Mesenchymal stem cell (in vitro differentiated cells and primary cell): ENCODE measurements around the gene COL8A2.
A peak's percentile ranks its signal among the peaks of the same experiment; 100 is the strongest.

Source experiments
- DNase-seq: peaks from one replicate; pipeline ENCODE4 v3.0.0-alpha.2; 2013
- H2AFZ ChIP-seq: one replicate; pipeline ENCODE4 v1.6.1; 2013; ENCODE audit warnings: low read depth, mild to moderate bottlenecking, control low read depth, inconsistent platforms, low read length, moderate library complexity
- H2AK5ac ChIP-seq: 2 replicates; pipeline ENCODE4 v1.6.1; 2013; ENCODE audit warnings: low read length, moderate library complexity, mild to moderate bottlenecking, inconsistent platforms; ENCODE audit not compliant: severe bottlenecking
- H2BK120ac ChIP-seq: one replicate; pipeline ENCODE4 v1.6.1; 2013; ENCODE audit warnings: low read depth, mild to moderate bottlenecking, inconsistent platforms, low read length, moderate library complexity
- H2BK12ac ChIP-seq, 2 experiments: one replicate each; pipeline ENCODE4 v1.6.1; 2013; ENCODE audit warnings: inconsistent platforms in 2 of 2, low read length in 2 of 2, mild to moderate bottlenecking in 2 of 2, moderate library complexity in 2 of 2, control low read depth in 1 of 2
- H2BK15ac ChIP-seq: one replicate; pipeline ENCODE4 v1.6.1; 2013; ENCODE audit warnings: mild to moderate bottlenecking, low read depth, inconsistent platforms; ENCODE audit not compliant: poor library complexity, severe bottlenecking
- H2BK5ac ChIP-seq: 2 replicates; pipeline ENCODE4 v1.6.1; 2013; ENCODE audit warnings: low read depth, mild to moderate bottlenecking, low read length, control low read depth, inconsistent platforms; ENCODE audit not compliant: poor library complexity, severe bottlenecking
- H3K14ac ChIP-seq, 2 experiments: one replicate each; pipeline ENCODE4 v1.6.1; 2013; ENCODE audit warnings: inconsistent platforms in 2 of 2, low read length in 2 of 2, control low read depth in 1 of 2, mild to moderate bottlenecking in 1 of 2, moderate library complexity in 1 of 2
- H3K18ac ChIP-seq, 2 experiments: one replicate each; pipeline ENCODE4 v1.6.1; 2013; ENCODE audit warnings: inconsistent platforms in 2 of 2, low read length in 2 of 2, control low read depth in 1 of 2, low read depth in 1 of 2, mild to moderate bottlenecking in 1 of 2
- H3K23ac ChIP-seq, 2 experiments: one replicate each; pipeline ENCODE4 v1.6.1; 2013; ENCODE audit warnings: inconsistent platforms in 2 of 2, low read length in 2 of 2, mild to moderate bottlenecking in 2 of 2, moderate library complexity in 2 of 2, control low read depth in 1 of 2
- H3K27ac ChIP-seq: 2 replicates; pipeline ENCODE4 v1.5.1; 2013; ENCODE audit warnings: mild to moderate bottlenecking, moderate library complexity, low read length, control low read depth, inconsistent platforms; ENCODE audit not compliant: poor library complexity, severe bottlenecking
- H3K27me3 ChIP-seq, 2 experiments: 2 replicates each; pipeline versions ENCODE4 v1.6.1 to v1.7.0; 2013; ENCODE audit warnings: low read length in 2 of 2, mild to moderate bottlenecking in 2 of 2, moderate library complexity in 2 of 2, control low read depth in 1 of 2, inconsistent platforms in 1 of 2; ENCODE audit not compliant: control insufficient read depth in 1 of 2, insufficient read depth in 1 of 2
- H3K36me3 ChIP-seq, 2 experiments: 2 replicates each; pipeline versions ENCODE4 v1.6.1 to v1.7.0; 2013; ENCODE audit warnings: low read length in 2 of 2, control low read depth in 1 of 2, inconsistent platforms in 1 of 2, low read depth in 1 of 2, mild to moderate bottlenecking in 1 of 2; ENCODE audit not compliant: insufficient read depth in 2 of 2, control insufficient read depth in 1 of 2
- H3K4ac ChIP-seq, 2 experiments: one replicate each; pipeline ENCODE4 v1.6.1; 2013; ENCODE audit warnings: inconsistent platforms in 2 of 2, low read length in 2 of 2, mild to moderate bottlenecking in 2 of 2, moderate library complexity in 2 of 2, control low read depth in 1 of 2, low read depth in 1 of 2
- H3K4me1 ChIP-seq: 2 replicates; pipeline ENCODE4 v1.6.1; 2013; ENCODE audit warnings: low read depth, low read length, control low read depth; ENCODE audit not compliant: control insufficient read depth, insufficient read depth
- H3K4me2 ChIP-seq: 2 replicates; pipeline ENCODE4 v1.6.1; 2013; ENCODE audit warnings: low read length, mild to moderate bottlenecking, inconsistent platforms; ENCODE audit not compliant: poor library complexity, severe bottlenecking
- H3K4me3 ChIP-seq, 2 experiments: 2 replicates each; pipeline versions ENCODE4 v1.5.1 to v1.7.0; 2013; ENCODE audit warnings: low read length in 2 of 2, mild to moderate bottlenecking in 2 of 2, control low read depth in 1 of 2, low read depth in 1 of 2; ENCODE audit not compliant: insufficient read depth in 1 of 2
- H3K79me1 ChIP-seq: replicated peaks from 2 replicates; pipeline ENCODE4 v1.6.1; 2013; ENCODE audit warnings: mild to moderate bottlenecking, control low read depth, low read length, inconsistent platforms; ENCODE audit not compliant: poor library complexity, severe bottlenecking
- H3K9ac ChIP-seq: 2 replicates; pipeline ENCODE4 v1.7.0; 2013; ENCODE audit warnings: mild to moderate bottlenecking, low read length, moderate library complexity
- H3K9me3 ChIP-seq: 2 replicates; pipeline ENCODE4 v1.7.0; 2013; ENCODE audit warnings: mild to moderate bottlenecking, low read length; ENCODE audit not compliant: control insufficient read depth
- H4K8ac ChIP-seq: one replicate; pipeline ENCODE4 v1.6.1; 2013; ENCODE audit warnings: inconsistent platforms, mild to moderate bottlenecking, low read length, moderate library complexity
- H4K91ac ChIP-seq: one replicate; pipeline ENCODE4 v1.6.1; 2013; ENCODE audit warnings: mild to moderate bottlenecking, low read length, inconsistent platforms
- WGBS: methylation state at CpG from one replicate; pipeline ENCODE4 v1.1.7; 2013; ENCODE audit warnings: mixed read lengths; 5-methylcytosine and 5-hydroxymethylcytosine counted together

The COL8A2 gene

DNA sequence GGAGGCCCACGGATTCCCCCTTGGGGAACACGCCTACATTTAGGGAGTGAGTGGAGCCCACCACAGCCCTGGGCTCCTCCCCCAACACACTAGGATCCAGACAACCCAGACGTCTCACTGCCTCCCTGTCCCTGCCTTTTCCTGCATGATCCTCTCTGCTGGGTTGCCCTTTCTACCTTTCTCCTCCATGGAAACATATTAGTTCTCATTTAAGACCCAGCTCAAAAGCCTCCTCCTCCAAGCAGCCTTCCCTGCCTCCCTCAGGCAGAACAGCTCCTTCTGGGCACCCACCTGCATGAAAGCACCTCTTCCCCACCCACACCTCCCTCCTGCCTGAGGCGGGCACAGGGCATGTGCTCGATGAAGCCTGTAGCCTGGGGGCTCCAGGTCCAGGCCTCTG, 10.7 kb downstream of the COL8A2 start:
- Histone ChIP-seq H3K4me2 (no peak overlapping the region), H3K18ac (no peak overlapping the region), H2BK5ac (no peak overlapping the region), H3K4me1 (peaks cover 47% of the 10 kb centered on the region), H3K27me3 (no peaks in the 10 kb centered on the region), H4K91ac (no peak overlapping the region), H2BK120ac (no peak overlapping the region), H3K36me3 (peaks cover 8 to 9% of the 10 kb centered on the region in 2 experiments), H2BK12ac (no peak overlapping the region), H3K14ac (no peak overlapping the region), H3K27ac (no peak overlapping the region), H2AK5ac (peak overlapping the region; percentile 83), H4K8ac (no peak overlapping the region), H3K4me3 (no peak overlapping the region), H3K79me1 (no peaks in the 10 kb centered on the region), H2AFZ (no peak overlapping the region), H2BK15ac (no peak overlapping the region), H3K23ac (no peak overlapping the region), H3K9me3 (no peaks in the 10 kb centered on the region), H3K4ac (no peak overlapping the region), H3K9ac (no peak overlapping the region)
- WGBS: 72% methylated on average over 5 of the region's 5 CpGs
- DNase-seq: no peak

DNA sequence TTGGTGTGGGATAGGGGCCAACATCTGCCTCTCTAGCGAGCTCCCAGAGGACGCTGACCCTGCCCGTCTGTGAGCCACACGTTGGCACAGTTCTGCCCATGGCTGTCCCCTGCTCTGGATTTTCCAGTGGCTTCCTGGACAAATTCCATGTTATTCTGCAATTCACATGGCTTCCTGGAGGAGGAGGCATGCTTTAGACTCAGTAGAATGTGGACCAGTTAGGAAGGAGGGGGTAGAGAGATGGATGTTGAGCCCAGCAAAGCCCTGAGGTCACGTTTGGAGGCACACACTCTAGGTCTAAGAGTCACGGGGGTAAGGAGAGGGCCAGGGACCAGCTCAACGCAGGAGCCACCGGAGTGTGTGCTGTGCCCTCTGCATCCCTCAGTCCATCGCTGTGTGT, 12.2 kb downstream of the COL8A2 start:
- Histone ChIP-seq H2BK5ac (no peak overlapping the region), H3K4ac (no peak overlapping the region)
- no peak for DNase-seq

DNA sequence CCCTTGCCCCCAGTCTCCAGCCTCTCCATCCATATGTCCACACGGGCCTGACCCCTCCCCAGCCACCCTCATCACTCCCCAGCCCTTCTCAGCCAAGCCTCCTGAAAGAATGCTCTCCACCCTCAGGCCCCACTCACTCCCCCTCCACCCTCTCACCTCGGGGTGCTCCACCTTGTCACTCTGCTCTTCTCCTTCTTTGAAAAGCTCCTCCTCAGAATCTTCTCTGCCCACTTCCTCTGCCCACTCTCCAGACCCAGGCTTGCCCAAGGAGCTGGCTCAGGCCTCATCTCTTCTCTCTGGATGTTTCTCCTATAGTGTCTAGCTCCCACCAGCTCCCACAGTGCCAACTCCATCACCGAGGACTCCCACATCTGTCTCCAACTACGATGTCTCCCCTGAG, 13.9 kb downstream of the COL8A2 start:
- DNase-seq: no peak
- H2BK120ac ChIP-seq: no peak overlapping the region
- no peaks in the 10 kb centered on the region for H3K9me3 ChIP-seq
- WGBS: 87% methylated on average over 4 of the region's 4 CpGs
- peak overlapping the region; percentile 83 for H2AK5ac ChIP-seq
- H2BK12ac ChIP-seq: no peak overlapping the region
- H3K18ac ChIP-seq: no peak overlapping the region
- H3K4me1 ChIP-seq: peaks cover 52% of the 10 kb centered on the region
- no peak overlapping the region for H3K27ac ChIP-seq
- H3K4ac ChIP-seq: no peak overlapping the region
- H3K4me2 ChIP-seq: no peak overlapping the region
- H4K8ac ChIP-seq: no peak overlapping the region
- no peak overlapping the region for H2AFZ ChIP-seq
- no peaks in the 10 kb centered on the region for H3K27me3 ChIP-seq
- H3K9ac ChIP-seq: no peak overlapping the region
- no peak overlapping the region for H3K23ac ChIP-seq
- H3K4me3 ChIP-seq: no peak overlapping the region
- no peak overlapping the region for H2BK15ac ChIP-seq
- H3K14ac ChIP-seq: no peak overlapping the region
- H3K79me1 ChIP-seq: no peaks in the 10 kb centered on the region
- H2BK5ac ChIP-seq: no peak overlapping the region
- peaks cover 8 to 9% of the 10 kb centered on the region in 2 experiments for H3K36me3 ChIP-seq
- no peak overlapping the region for H4K91ac ChIP-seq

More for the DNA sequence above, 12.2 kb downstream of the COL8A2 start:
- no peak overlapping the region for H3K9ac ChIP-seq
- no peak overlapping the region for H4K91ac ChIP-seq
- no peak overlapping the region for H3K4me3 ChIP-seq
- no peak overlapping the region for H2BK15ac ChIP-seq
- no peaks in the 10 kb centered on the region for H3K9me3 ChIP-seq
- no peak overlapping the region for H2BK120ac ChIP-seq
- H2BK12ac ChIP-seq: no peak overlapping the region
- H3K18ac ChIP-seq: no peak overlapping the region
- H3K79me1 ChIP-seq: no peaks in the 10 kb centered on the region
- no peak overlapping the region for H3K23ac ChIP-seq
- WGBS: 89% methylated on average over 9 of the region's 9 CpGs
- peaks cover 8 to 9% of the 10 kb centered on the region in 2 experiments for H3K36me3 ChIP-seq
- no peak overlapping the region for H3K27ac ChIP-seq
- H2AFZ ChIP-seq: no peak overlapping the region
- H3K4me2 ChIP-seq: no peak overlapping the region
- peaks cover 49% of the 10 kb centered on the region for H3K4me1 ChIP-seq
- H4K8ac ChIP-seq: no peak overlapping the region
- no peaks in the 10 kb centered on the region for H3K27me3 ChIP-seq
- no peak overlapping the region for H2AK5ac ChIP-seq
- no peak overlapping the region for H3K14ac ChIP-seq

DNA sequence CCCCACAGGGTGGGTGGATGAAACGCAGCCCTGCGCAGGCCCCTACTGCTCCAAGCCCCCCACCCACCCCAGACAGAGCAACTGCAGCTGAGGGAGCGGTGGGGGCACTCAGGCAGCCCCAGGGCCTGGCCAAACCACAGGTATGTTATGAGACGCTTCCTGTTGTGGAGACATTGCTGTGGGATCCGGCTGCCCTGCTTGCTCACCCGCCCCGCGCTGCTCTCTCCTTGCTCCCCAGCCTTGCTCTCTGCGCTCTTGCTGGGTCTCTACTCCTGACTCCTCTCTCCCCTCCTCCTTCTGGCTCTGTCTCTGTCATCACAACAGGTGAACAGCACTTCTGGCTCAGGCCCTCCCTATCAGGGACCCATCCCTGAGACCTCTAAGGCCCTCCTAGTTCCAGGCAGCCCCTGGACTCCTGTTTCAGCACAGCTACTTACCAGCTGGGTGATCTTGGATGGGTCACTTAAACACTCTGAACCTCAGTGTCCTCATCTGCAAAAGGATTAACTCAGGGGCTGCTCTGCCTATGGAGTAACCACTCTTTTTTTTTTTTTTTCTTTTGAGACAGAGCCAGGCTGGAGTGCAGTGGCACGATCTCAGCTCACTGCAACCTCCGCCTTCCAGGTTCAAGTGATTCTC, 15.9 kb downstream of the COL8A2 start:
- H3K9me3 ChIP-seq: no peaks in the 10 kb centered on the region
- H3K9ac ChIP-seq: peak overlapping the region; percentile 22
- no peak overlapping the region for H3K14ac ChIP-seq
- H3K23ac ChIP-seq: no peak overlapping the region
- H3K4me3 ChIP-seq: no peak overlapping the region
- no peaks in the 10 kb centered on the region for H3K79me1 ChIP-seq
- H3K4ac ChIP-seq: peak overlapping the region in 1 of 2 experiments; percentile 17
- peak overlapping the region; percentile 93 for H2AK5ac ChIP-seq
- peak overlapping the region; percentile 70 for H4K91ac ChIP-seq
- peak overlapping the region; percentile 24 for H3K4me2 ChIP-seq
- 56% methylated on average over 9 of the region's 11 CpGs for WGBS
- H3K27me3 ChIP-seq: no peaks in the 10 kb centered on the region
- H3K27ac ChIP-seq: peak overlapping the region; percentile 93
- H3K36me3 ChIP-seq: peaks cover 3 to 9% of the 10 kb centered on the region in 2 experiments
- no peak overlapping the region for H2AFZ ChIP-seq
- H2BK12ac ChIP-seq: peak overlapping the region in 1 of 2 experiments; percentile 45
- H2BK120ac ChIP-seq: no peak overlapping the region
- H4K8ac ChIP-seq: peak overlapping the region; percentile 27
- no peak overlapping the region for H2BK15ac ChIP-seq
- peak overlapping the region; percentile 16 to 26 for H3K18ac ChIP-seq
- DNase-seq: peak; percentile 69
- H2BK5ac ChIP-seq: peak overlapping the region; percentile 84
- peaks cover 35% of the 10 kb centered on the region for H3K4me1 ChIP-seq
